Nephron (organoid): ENCODE results near the gene ID2.

Experiments
- H3K27ac Mint-ChIP-seq, 3 experiments: 2 replicates each; pipeline ENCODE4 v1.8.0; 2020; ENCODE audit warnings: mixed read lengths in 3 of 3, mild to moderate bottlenecking in 2 of 3, moderate library complexity in 1 of 3
- H3K27me3 Mint-ChIP-seq: 2 replicates; pipeline ENCODE4 v1.8.0; 2021; ENCODE audit warnings: low read depth, mild to moderate bottlenecking, moderate library complexity, mixed read lengths
- H3K36me3 Mint-ChIP-seq: 2 replicates; pipeline ENCODE4 v1.8.0; 2020; ENCODE audit warnings: low read depth, mixed read lengths
- H3K4me1 Mint-ChIP-seq: 2 replicates; pipeline ENCODE4 v1.8.0; 2020; ENCODE audit warnings: mixed read lengths
- H3K4me3 Mint-ChIP-seq, 3 experiments: 2 replicates each; pipeline ENCODE4 v1.8.0; 2020; ENCODE audit warnings: mild to moderate bottlenecking in 3 of 3, mixed read lengths in 3 of 3, moderate library complexity in 2 of 3
- H3K9me3 Mint-ChIP-seq: 2 replicates; pipeline ENCODE4 v1.8.0; 2020; ENCODE audit warnings: mixed read lengths
- TF ChIP-seq, protein P1 (sequence below), 3 experiments: fragments of 200-600 bp; sonication (generic); IDR thresholded peaks; one replicate each; pipeline ENCODE4 v1.5.0; 2021; ENCODE audit warnings: antibody characterized with exemption in 3 of 3; ENCODE audit not compliant: unreplicated experiment in 3 of 3

Gene ID2

DNA sequence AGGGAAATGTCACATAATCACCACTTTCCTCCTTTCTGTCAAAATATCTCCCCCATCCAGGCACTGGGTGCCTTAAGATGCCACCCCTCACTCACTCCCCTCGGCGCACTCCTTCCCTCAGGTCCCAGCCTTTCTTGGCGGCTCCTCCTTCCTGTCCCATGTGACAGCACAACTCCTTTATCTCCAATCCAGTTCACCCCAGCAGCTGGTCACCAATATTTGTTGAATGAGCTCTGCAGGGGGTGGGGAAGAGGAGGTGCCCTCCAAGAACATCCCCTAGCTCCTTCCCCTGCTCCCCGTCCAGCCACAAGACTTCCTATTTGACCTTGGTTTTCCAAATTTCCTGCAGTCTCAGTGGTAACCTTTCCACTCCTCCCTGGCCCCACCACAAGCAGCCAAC lies 31.6 kb upstream of the ID2 start:
- Mint-ChIP-seq H3K9me3 (no peaks in the 10 kb centered on the region), H3K27ac (peak overlapping the region in 1 of 3 experiments; percentile 20), H3K4me3 (no peak overlapping the region), H3K27me3 (no peaks in the 10 kb centered on the region), H3K36me3 (no peaks in the 10 kb centered on the region), H3K4me1 (peaks cover 5% of the 10 kb centered on the region)
- TF ChIP-seq, protein P1, sequence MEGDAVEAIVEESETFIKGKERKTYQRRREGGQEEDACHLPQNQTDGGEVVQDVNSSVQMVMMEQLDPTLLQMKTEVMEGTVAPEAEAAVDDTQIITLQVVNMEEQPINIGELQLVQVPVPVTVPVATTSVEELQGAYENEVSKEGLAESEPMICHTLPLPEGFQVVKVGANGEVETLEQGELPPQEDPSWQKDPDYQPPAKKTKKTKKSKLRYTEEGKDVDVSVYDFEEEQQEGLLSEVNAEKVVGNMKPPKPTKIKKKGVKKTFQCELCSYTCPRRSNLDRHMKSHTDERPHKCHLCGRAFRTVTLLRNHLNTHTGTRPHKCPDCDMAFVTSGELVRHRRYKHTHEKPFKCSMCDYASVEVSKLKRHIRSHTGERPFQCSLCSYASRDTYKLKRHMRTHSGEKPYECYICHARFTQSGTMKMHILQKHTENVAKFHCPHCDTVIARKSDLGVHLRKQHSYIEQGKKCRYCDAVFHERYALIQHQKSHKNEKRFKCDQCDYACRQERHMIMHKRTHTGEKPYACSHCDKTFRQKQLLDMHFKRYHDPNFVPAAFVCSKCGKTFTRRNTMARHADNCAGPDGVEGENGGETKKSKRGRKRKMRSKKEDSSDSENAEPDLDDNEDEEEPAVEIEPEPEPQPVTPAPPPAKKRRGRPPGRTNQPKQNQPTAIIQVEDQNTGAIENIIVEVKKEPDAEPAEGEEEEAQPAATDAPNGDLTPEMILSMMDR (IDR thresholded peaks at IDR 0.05; ENCODE audit: unreplicated experiment in 3 of 3) = no peak

DNA sequence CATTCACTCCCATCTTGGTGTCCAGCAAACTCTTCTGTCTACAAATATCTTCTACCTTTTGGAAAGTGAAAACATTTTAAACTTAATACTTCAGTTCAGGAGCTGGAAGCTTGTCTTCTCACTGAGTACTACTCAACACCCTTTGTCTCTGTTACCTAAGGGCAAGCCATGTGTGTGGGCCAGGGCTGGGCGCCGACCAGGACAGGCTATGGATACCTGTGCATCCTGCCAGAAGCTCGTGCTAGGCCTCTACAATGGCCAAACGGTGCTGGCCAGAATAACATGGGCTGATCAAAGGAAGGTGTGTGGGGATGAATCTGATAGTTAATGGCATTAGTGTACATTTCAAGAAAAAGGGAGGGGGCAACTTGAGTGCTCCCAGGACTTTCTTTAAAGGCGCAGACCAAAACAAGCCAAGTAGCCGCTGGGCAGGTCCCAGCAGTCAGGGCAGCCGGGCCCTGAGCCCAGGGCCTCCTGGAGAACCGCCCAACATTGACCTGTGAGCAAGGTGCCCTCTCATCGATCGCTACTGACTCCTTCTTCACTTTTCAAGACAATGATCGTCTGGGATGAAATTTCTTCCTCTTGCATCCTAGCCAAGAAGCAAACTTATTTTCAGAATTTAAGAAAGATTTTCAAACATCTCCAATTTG lies 29.0 kb upstream of the ID2 start:
- TF ChIP-seq, protein P1 (IDR thresholded peaks at IDR 0.05; ENCODE audit: unreplicated experiment in 3 of 3) = no peak
- Mint-ChIP-seq H3K36me3 (no peaks in the 10 kb centered on the region), H3K4me1 (peaks cover 5% of the 10 kb centered on the region)

DNA sequence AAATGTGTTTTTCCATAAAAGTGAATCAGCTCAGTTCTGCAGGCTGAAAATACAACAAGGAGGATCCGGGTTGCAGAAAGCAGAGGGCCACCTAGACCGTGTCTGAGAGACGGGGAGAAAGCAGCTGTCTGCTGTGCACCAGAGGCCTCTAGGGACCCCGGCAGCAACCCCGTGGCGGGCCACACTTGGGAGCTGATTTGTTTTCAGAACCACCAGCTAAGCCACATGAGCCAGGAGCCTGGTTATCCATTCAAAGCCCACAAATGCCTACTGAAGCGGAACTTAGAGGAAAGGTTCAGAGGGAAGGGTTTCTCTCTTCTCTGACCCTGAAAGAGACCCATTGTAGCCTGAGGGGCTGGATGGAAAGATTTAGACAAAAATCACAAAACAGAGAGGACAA lies 28.4 kb upstream of the ID2 start:
- Mint-ChIP-seq H3K27ac (peak overlapping the region; percentile 61 to 84 (median 78)), H3K9me3 (no peaks in the 10 kb centered on the region)

More for the DNA sequence above, 29.0 kb upstream of the ID2 start:
- Mint-ChIP-seq H3K27ac (peak overlapping the region; percentile 61 to 84 (median 78)), H3K9me3 (no peaks in the 10 kb centered on the region), H3K27me3 (peaks cover 5% of the 10 kb centered on the region), H3K4me3 (no peak overlapping the region)

DNA sequence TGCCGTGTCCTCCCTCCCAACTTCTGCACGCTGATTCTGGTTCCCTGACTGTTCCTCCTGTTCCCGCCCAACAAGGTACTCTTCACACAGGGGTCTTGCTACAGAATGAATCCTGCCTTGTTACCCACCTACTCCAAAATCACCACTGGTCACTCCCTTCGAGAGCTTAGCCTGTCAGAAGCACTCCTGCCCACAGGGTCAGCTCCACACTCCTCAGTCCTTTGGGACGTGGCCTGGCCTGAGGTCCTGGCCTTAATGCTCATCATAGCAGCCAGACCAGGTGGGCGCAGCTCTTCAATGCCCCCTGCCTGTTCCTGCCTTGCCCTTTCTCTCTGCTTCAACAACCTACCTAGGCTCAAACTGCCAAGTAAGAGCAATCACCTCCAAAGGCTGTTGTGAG lies 27.8 kb upstream of the ID2 start:
- Mint-ChIP-seq H3K27ac (peak overlapping the region in 2 of 3 experiments; percentile 22 to 84), H3K4me3 (no peak overlapping the region), H3K36me3 (no peaks in the 10 kb centered on the region), H3K9me3 (no peaks in the 10 kb centered on the region), H3K27me3 (peaks cover 6% of the 10 kb centered on the region), H3K4me1 (peaks cover under 1% of the 10 kb centered on the region)
- TF ChIP-seq, protein P1 (IDR thresholded peaks at IDR 0.05; ENCODE audit: unreplicated experiment in 3 of 3) = no peak

More for the DNA sequence above, 28.4 kb upstream of the ID2 start:
- Mint-ChIP-seq H3K27me3 (peaks cover 6% of the 10 kb centered on the region), H3K36me3 (no peaks in the 10 kb centered on the region), H3K4me3 (no peak overlapping the region), H3K4me1 (peaks cover 5% of the 10 kb centered on the region)
- TF ChIP-seq, protein P1 (IDR thresholded peaks at IDR 0.05; ENCODE audit: unreplicated experiment in 3 of 3) = no peak

DNA sequence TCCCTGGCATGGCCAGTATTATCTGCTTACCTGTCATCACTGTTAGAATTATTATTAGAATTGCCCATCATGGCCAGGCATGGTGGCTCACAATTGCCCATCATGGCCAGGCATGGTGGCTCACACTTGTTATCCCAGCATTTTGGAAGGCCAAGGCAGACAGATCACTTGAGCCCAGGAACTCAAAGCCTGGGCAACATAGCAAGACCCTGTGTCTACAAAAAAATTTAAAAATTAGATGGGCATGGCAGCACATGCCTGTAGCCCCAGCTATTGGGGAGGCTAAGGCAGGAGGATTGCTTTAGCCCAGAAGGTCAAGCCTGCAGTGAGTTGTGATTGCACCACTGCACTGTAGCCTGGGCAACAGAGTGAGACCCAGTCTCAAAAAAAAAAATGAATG lies 27.4 kb upstream of the ID2 start:
- Mint-ChIP-seq H3K4me1 (no peaks in the 10 kb centered on the region), H3K27ac (peak overlapping the region in 2 of 3 experiments; percentile 22 to 84), H3K4me3 (no peak overlapping the region), H3K9me3 (no peaks in the 10 kb centered on the region), H3K27me3 (peaks cover 6% of the 10 kb centered on the region), H3K36me3 (no peaks in the 10 kb centered on the region)
- TF ChIP-seq, protein P1 (IDR thresholded peaks at IDR 0.05; ENCODE audit: unreplicated experiment in 3 of 3) = no peak

DNA sequence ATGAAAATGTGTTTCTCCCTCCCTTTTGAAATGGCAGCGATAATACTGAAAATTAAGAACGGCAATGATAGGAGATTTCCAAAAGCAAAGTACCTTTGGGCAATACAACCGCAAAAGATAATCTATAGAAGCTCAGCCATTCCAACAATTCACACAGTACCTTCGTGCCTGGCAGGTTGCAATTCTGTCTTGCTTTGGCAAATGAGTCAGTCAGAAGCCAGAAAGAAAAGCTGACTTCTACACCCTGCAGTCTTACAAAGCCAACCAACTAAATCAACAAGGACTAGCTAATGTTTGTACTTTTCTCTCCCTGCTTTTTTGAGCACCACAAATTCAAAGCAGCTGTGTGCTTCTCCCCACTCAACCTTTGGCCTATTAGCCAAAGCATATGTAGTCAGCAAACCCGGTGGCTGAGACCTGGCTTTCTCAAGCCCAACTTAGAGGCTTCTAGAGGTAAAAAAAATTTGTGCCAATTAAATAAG lies 25.7 kb upstream of the ID2 start:
- TF ChIP-seq, protein P1 (IDR thresholded peaks at IDR 0.05; ENCODE audit: unreplicated experiment in 3 of 3) = no peak
- peaks cover 6% of the 10 kb centered on the region for H3K27me3 Mint-ChIP-seq

More for the DNA sequence above, 25.7 kb upstream of the ID2 start:
- no peaks in the 10 kb centered on the region for H3K9me3 Mint-ChIP-seq
- peaks cover 11% of the 10 kb centered on the region for H3K4me1 Mint-ChIP-seq
- no peak overlapping the region for H3K4me3 Mint-ChIP-seq
- H3K36me3 Mint-ChIP-seq = peaks cover 3% of the 10 kb centered on the region
- peak overlapping the region in 1 of 3 experiments; percentile 36 for H3K27ac Mint-ChIP-seq
